ENCODE measurements around the gene EIF3K. TPM values are rescaled to one million over a fixed set of nuclear protein-coding genes. Genes with fewer than 3 reads are reported as not detected.
"Not testable (repeated sequence)": the region's sequence is repeated elsewhere in the genome, so short reads cannot be mapped to it uniquely, and the experiment has no call there.

EIF3K gene
- total and polyA plus RNA-seq, 2 of the 8 experiments (the other 6 are each of a cell fraction or from before 2014, with no cell fraction given): 329 to 937 TPM

DNA sequence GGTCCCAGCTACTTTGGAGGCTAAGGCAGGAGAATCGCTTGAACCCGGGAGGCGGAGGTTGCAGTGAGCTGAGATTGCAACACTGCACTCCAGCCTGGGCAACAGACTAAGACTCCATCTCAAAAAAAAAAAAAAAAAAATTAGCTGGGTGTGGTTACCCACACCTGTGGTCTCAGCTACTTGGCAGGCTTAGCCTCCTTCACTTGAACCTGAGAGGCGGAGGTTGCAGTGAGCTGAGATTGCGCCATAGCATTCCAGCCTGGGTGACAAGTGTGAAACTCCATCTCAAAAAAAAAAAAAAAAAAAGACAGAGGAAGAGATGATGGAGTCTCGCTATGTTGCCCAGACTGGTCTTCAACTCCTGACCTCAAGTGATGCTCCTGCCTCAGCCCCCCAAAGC is 39.7 kb upstream of the EIF3K start:
- not testable (repeated sequence) for H2BK15ac ChIP-seq (ENCODE audit: low read length); H3K36me3 ChIP-seq (ENCODE audit: control insufficient read depth in 2 of 4, insufficient read depth in 4 of 4, low read length in 3 of 4); H3K4me3 ChIP-seq (ENCODE audit: extremely low read depth in 1 of 4, insufficient read depth in 2 of 4, low read depth in 3 of 4, low read length in 4 of 4); H2AK5ac ChIP-seq (ENCODE audit: low read depth, low read length); H4K20me1 ChIP-seq (replicated peaks in 1 of 2; ENCODE audit: control insufficient read depth in 1 of 2, insufficient read depth in 2 of 2, low read length in 2 of 2); H4K91ac ChIP-seq (replicated peaks; ENCODE audit: insufficient read length, low read length); H2BK12ac ChIP-seq (ENCODE audit: low read depth, low read length); H3K23ac ChIP-seq (ENCODE audit: insufficient read length); H4K5ac ChIP-seq (ENCODE audit: insufficient read length, low read depth, low read length); H3K23me2 ChIP-seq (ENCODE audit: low read depth, low read length); H3K27ac ChIP-seq (ENCODE audit: low read depth, low read length); H3K27me3 ChIP-seq (replicated peaks in 1 of 4; ENCODE audit: control insufficient read depth in 3 of 4, extremely low read depth in 1 of 4, insufficient read depth in 3 of 4, low read length in 3 of 4); H3K79me1 ChIP-seq (ENCODE audit: low read depth, low read length); H3K4me1 ChIP-seq (replicated peaks in 1 of 4; ENCODE audit: control insufficient read depth in 3 of 4, insufficient read depth in 4 of 4, low read length in 3 of 4); H3K14ac ChIP-seq (ENCODE audit: insufficient read length); H3K9ac ChIP-seq (replicated peaks in 1 of 4; ENCODE audit: extremely low read depth in 1 of 4, low read depth in 3 of 4, low read length in 3 of 4); H3K18ac ChIP-seq (ENCODE audit: extremely low read depth, low read length); H3K79me2 ChIP-seq (ENCODE audit: control insufficient read depth in 1 of 2, insufficient read depth in 2 of 2, low read length in 2 of 2); H3K4me2 ChIP-seq (ENCODE audit: insufficient read depth in 1 of 2, low read depth in 2 of 2, low read length in 2 of 2); H2BK20ac ChIP-seq (ENCODE audit: low read length); H2BK120ac ChIP-seq (replicated peaks; ENCODE audit: low read depth, low read length); H2BK5ac ChIP-seq (ENCODE audit: low read depth, low read length); H3K9me3 ChIP-seq (ENCODE audit: insufficient read depth in 2 of 2, low read depth in 1 of 2, low read length in 1 of 2); H3K4ac ChIP-seq (replicated peaks; ENCODE audit: insufficient read length, low read depth, low read length); H2AFZ ChIP-seq (ENCODE audit: low read length); FAIRE-seq; H3K56ac ChIP-seq (replicated peaks; ENCODE audit: insufficient read length, low read depth, low read length); DNase-seq (ENCODE audit: low read depth in 1 of 2, low spot score in 2 of 2); H4K8ac ChIP-seq (ENCODE audit: extremely low read depth, insufficient read depth, low read length)
- peak; percentile 22; the same call in 1 of the 2 replicates for TF ChIP-seq CEBPB (IDR thresholded peaks at IDR 0.05; ENCODE audit: low read depth, low read length)
- WGBS, 2 experiments (ENCODE audit: extremely low coverage in 1 of 2, insufficient coverage in 1 of 2, insufficient read length in 1 of 2, insufficient replicate concordance in 2 of 2, low coverage in 1 of 2, low lambda C conversion rate in 2 of 2, missing lambda C conversion rate in 1 of 2): 98% methylated on average over 6 of the region's 6 CpGs; no CpG with 5 or more reads in 1 of the 2 experiments
- ChIA-PET CTCF (ENCODE audit: partially characterized antibody) (interaction anchor here (0.6 to 0.7 kb wide), 2 partner anchors 12 to 176 kb away, joined by 3 to 4 read pairs; partner anchors contain the start of gene FAM98C), POLR2A (ENCODE audit: partially characterized antibody) (interaction anchor here (1.2 kb wide), 1 partner anchor 11 kb away, joined by 4 read pairs; no protein-coding TSS in a partner anchor)

All from H1 (cell line).